Endothelial cell of umbilical vein (primary cell): ENCODE results near the gene LHPP. TPM values are rescaled to one million over a fixed set of nuclear protein-coding genes. Genes with fewer than 3 reads are reported as not detected.

ENCODE experiments used
- BruUV-seq: library from RNA; stranded (reverse); fragments of 400-500 nt; replicated peaks from 2 replicates; lab custom pipeline; 2021; lab: Mats Ljungman, UMichigan
- CTCF ChIA-PET: fragments of 300-600, 350-600 bp; sonication (Branson Sonifier 250); formaldehyde crosslinking; loops from one replicate; lab custom pipeline; 2021; ENCODE audit warnings: antibody characterized with exemption, inconsistent platforms; lab: Charles Lee
- POLR2A ChIA-PET: fragments of 300-600, 350-600 bp; sonication (Branson Sonifier 250); formaldehyde crosslinking; loops from one replicate; lab custom pipeline; 2021; ENCODE audit warnings: antibody characterized with exemption, inconsistent platforms; lab: Charles Lee
- DNase-seq: peaks from one replicate; pipeline ENCODE4 v3.0.0-alpha.2; 2011; ENCODE audit warnings: low read depth, low spot score
- FAIRE-seq: peaks from 2 replicates; lab custom pipeline; 2011; peaks lifted over from hg19 to GRCh38; lab: Jason Lieb, UNC
- H2AFZ ChIP-seq: 2 replicates; pipeline ENCODE4 v1.6.0; 2012; ENCODE audit warnings: low read depth, low read length, control low read depth, inconsistent platforms
- H3K27ac ChIP-seq: 2 replicates; pipeline ENCODE4 v1.5.1; 2011; ENCODE audit warnings: low read depth, mild to moderate bottlenecking, control low read depth, low read length, moderate library complexity; ENCODE audit not compliant: insufficient read depth
- H3K27me3 ChIP-seq, 2 experiments: 2 replicates each; pipeline versions ENCODE4 v1.6.0 to v1.6.1; 2011; ENCODE audit warnings: low read length in 2 of 2, mixed read lengths in 1 of 2; ENCODE audit not compliant: control insufficient read depth in 2 of 2, insufficient read depth in 2 of 2
- H3K36me3 ChIP-seq, 2 experiments: 2 replicates in 1 of 2; 3 replicates in 1 of 2; pipeline ENCODE4 v1.5.1; 2011; ENCODE audit warnings: low read length in 2 of 2, mild to moderate bottlenecking in 1 of 2, moderate library complexity in 1 of 2; ENCODE audit not compliant: control insufficient read depth in 2 of 2, insufficient read depth in 2 of 2; ENCODE audit errors: extremely low read depth in 1 of 2
- H3K4me1 ChIP-seq: 3 replicates; pipeline ENCODE4 v1.5.1; 2011; ENCODE audit warnings: mild to moderate bottlenecking, low read length; ENCODE audit not compliant: control insufficient read depth, insufficient read depth; ENCODE audit errors: extremely low read depth
- H3K4me2 ChIP-seq: 2 replicates; pipeline ENCODE4 v1.6.1; 2011; ENCODE audit warnings: low read length, control low read depth, mixed read lengths; ENCODE audit not compliant: insufficient read depth
- H3K4me3 ChIP-seq, 3 experiments: fragments of 200-600 bp in 1 of 3; sonication (generic), shearing (Covaris generic) in 1 of 3; replicated peaks in 1 of 3; 2 replicates each; pipeline ENCODE4 v1.5.1; 2011 to 2016; ENCODE audit warnings: control low read depth in 3 of 3, low read length in 3 of 3, mild to moderate bottlenecking in 2 of 3, inconsistent platforms in 1 of 3, low read depth in 1 of 3, moderate library complexity in 1 of 3; ENCODE audit not compliant: insufficient read depth in 1 of 3
- H3K79me2 ChIP-seq: 2 replicates; pipeline ENCODE4 v1.6.0; 2012; ENCODE audit warnings: low read length, inconsistent platforms; ENCODE audit not compliant: control insufficient read depth, insufficient read depth
- H3K9ac ChIP-seq: replicated peaks from 2 replicates; pipeline ENCODE3; 2011; ENCODE audit warnings: low read length, control low read depth; ENCODE audit not compliant: insufficient read depth; ENCODE audit errors: extremely low read depth
- H3K9me1 ChIP-seq: replicated peaks from 3 replicates; pipeline ENCODE4 v1.6.0; 2011; ENCODE audit warnings: mild to moderate bottlenecking, low read length; ENCODE audit not compliant: control insufficient read depth, insufficient read depth; ENCODE audit errors: extremely low read depth
- H3K9me3 ChIP-seq: replicated peaks from 2 replicates; pipeline ENCODE4 v1.5.1; 2012; ENCODE audit warnings: low read length, inconsistent platforms; ENCODE audit not compliant: control insufficient read depth, insufficient read depth
- H4K20me1 ChIP-seq: replicated peaks from 2 replicates; pipeline ENCODE3; 2011; ENCODE audit warnings: mild to moderate bottlenecking, low read length; ENCODE audit not compliant: control insufficient read depth, insufficient read depth; ENCODE audit errors: extremely low read depth
- EZH2 ChIP-seq: IDR thresholded peaks from 2 replicates; pipeline ENCODE4 v1.6.1; 2012; ENCODE audit warnings: borderline replicate concordance, low read depth, mild to moderate bottlenecking, moderate library complexity, low read length, inconsistent platforms; ENCODE audit not compliant: severe bottlenecking
- FOS ChIP-seq: IDR thresholded peaks from 2 replicates; pipeline ENCODE4 v1.6.1; 2011; ENCODE audit warnings: mild to moderate bottlenecking, low read length, moderate library complexity, borderline replicate concordance; ENCODE audit not compliant: insufficient read depth
- GATA2 ChIP-seq: IDR thresholded peaks from 2 replicates; pipeline ENCODE4 v1.7.0; 2011; ENCODE audit warnings: low read depth, mild to moderate bottlenecking, moderate library complexity, mixed read lengths, low read length; ENCODE audit not compliant: insufficient read length, insufficient read depth
- JUN ChIP-seq: IDR thresholded peaks from 2 replicates; pipeline ENCODE4 v1.6.1; 2011; ENCODE audit warnings: borderline replicate concordance, low read depth; ENCODE audit not compliant: insufficient read length, insufficient read depth
- POLR2A ChIP-seq: IDR thresholded peaks from 2 replicates; pipeline ENCODE4 v1.6.1; 2012; ENCODE audit warnings: low read depth, mild to moderate bottlenecking, control low read depth, low read length
- POLR2AphosphoS5 ChIP-seq: IDR thresholded peaks from 2 replicates; pipeline ENCODE4 v1.6.1; 2012; ENCODE audit warnings: low read depth, mild to moderate bottlenecking, control low read depth, low read length, moderate library complexity; ENCODE audit not compliant: insufficient read depth
- dilution Hi-C: fragments of 300-500 bp; cut with MboI; formaldehyde crosslinking; loops from one replicate; pipeline ENCODE4 v1.15.0; 2019; ENCODE audit warnings: low sequenced_read_pairs; ENCODE audit not compliant: extremely low pct_ligation_motif_present
- intact Hi-C: fragments of 100-400 bp; cut with micrococcal nuclease; formaldehyde crosslinking; loops from one replicate; pipeline ENCODE4 v1.10.0; 2022
- polyA plus RNA-seq, 4 experiments: library from polyadenylated mRNA; depleted of rRNA in 3 of 4; stranded (reverse) in 3 of 4; unstranded in 1 of 4; fragments of >200 nt; gene quantifications; 2 replicates each; pipeline versions ENCODE4 v1.2.1 to v1.2.3, GENCODE V29; 2011 to 2012; ENCODE audit warnings: missing spikeins in 1 of 4
- total RNA-seq: library from RNA; stranded (reverse); gene quantifications from 2 replicates; pipeline ENCODE4 v1.2.3, GENCODE V29; 2021
- TF ChIP-seq, protein P1 (sequence below), 2 donors: IDR thresholded peaks; 1 replicate in 1 of 2; 2 replicates in 1 of 2; pipeline ENCODE4 v1.5.1; 2011; ENCODE audit warnings: low read length in 2 of 2, mild to moderate bottlenecking in 2 of 2, moderate library complexity in 2 of 2, control low read depth in 1 of 2, inconsistent platforms in 1 of 2, low read depth in 1 of 2; ENCODE audit not compliant: insufficient read depth in 1 of 2; ENCODE audit errors: extremely low read depth in 1 of 2

Gene LHPP
- total and polyA plus RNA-seq, 2 donors (not counting 3 experiments of a cell fraction or from before 2014, with no cell fraction given), result 5.8 to 11.2 TPM

DNA sequence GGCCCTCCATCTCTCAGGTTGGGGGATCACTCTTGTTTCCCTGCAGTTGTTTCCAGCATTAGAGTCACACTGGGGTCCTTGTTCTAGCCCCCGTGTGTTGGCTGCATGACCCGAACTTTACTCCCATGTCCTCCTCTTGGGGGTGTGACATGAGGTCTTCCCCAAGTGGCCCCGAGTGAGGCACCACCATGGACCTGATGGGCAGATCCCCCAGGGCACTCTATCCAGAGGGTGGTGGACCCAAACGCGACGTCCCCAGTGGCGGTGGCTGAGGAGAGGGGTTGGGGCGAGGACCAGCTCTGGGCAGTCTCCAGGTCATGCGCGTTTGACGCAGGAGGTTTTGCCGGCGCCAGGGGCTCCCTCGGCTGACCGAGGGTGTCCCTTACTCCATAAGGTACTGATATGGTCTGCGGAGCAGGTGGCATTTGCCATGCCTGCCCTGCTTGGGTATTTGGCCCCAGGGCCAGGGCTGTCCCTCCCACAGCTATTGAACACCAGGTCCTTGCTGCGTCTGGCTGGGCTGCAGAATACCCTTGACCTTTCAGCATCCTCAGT lies 131.9 kb downstream of the LHPP start:
- no peak for DNase-seq
- Histone ChIP-seq H3K9me3 (no peaks in the 10 kb centered on the region), H3K4me1 (peaks cover 2% of the 10 kb centered on the region), H3K27ac (no peak overlapping the region), H3K9ac (no peak overlapping the region), H3K27me3 (peaks cover 0 to 1% of the 10 kb centered on the region in 2 experiments), H3K4me2 (no peak overlapping the region), H3K4me3 (no peak overlapping the region), H3K36me3 (no peaks in the 10 kb centered on the region), H3K79me2 (no peaks in the 10 kb centered on the region), H3K9me1 (no peaks in the 10 kb centered on the region), H2AFZ (no peak overlapping the region), H4K20me1 (no peaks in the 10 kb centered on the region)
- TF ChIP-seq POLR2AphosphoS5 (no peak), POLR2A (no peak), JUN (no peak), EZH2 (no peak), GATA2 (no peak), FOS (no peak)
- TF ChIP-seq, protein P1, sequence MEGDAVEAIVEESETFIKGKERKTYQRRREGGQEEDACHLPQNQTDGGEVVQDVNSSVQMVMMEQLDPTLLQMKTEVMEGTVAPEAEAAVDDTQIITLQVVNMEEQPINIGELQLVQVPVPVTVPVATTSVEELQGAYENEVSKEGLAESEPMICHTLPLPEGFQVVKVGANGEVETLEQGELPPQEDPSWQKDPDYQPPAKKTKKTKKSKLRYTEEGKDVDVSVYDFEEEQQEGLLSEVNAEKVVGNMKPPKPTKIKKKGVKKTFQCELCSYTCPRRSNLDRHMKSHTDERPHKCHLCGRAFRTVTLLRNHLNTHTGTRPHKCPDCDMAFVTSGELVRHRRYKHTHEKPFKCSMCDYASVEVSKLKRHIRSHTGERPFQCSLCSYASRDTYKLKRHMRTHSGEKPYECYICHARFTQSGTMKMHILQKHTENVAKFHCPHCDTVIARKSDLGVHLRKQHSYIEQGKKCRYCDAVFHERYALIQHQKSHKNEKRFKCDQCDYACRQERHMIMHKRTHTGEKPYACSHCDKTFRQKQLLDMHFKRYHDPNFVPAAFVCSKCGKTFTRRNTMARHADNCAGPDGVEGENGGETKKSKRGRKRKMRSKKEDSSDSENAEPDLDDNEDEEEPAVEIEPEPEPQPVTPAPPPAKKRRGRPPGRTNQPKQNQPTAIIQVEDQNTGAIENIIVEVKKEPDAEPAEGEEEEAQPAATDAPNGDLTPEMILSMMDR (IDR thresholded peaks at IDR 0.05; ENCODE audit: extremely low read depth in 1 of 2, insufficient read depth in 1 of 2, low read depth in 1 of 2, low read length in 2 of 2), result no peak
- no TSS peak for BruUV-seq
- dilution Hi-C loops, result no loop called here
- ChIA-PET POLR2A (no interaction called here), CTCF (no interaction called here)
- no peak for FAIRE-seq
- intact Hi-C loops, result no loop called here
